RWPE2 (cell line): Measurements from ENCODE around the gene GPR173.

Experiments
- ATAC-seq: fragments of 200-7000 bp; cut with Tn5 transposase; 3 replicates; pipeline ENCODE4 v1.9.1; 2021; ENCODE audit warnings: low read depth
- DNase-seq: peaks from one replicate; pipeline ENCODE4 v3.0.0-alpha.2; 2020; ENCODE audit warnings: low spot score
- H3K27ac ChIP-seq: fragments of 450-650 bp; 2 replicates; pipeline ENCODE4 v1.5.1; 2017; ENCODE audit warnings: mild to moderate bottlenecking; ENCODE audit not compliant: poor library complexity, severe bottlenecking
- H3K27me3 ChIP-seq: fragments of 250-450 bp; sonication (Bioruptor Pico); 2 replicates; pipeline ENCODE4 v1.5.1; 2021; ENCODE audit warnings: mild to moderate bottlenecking, moderate library complexity; ENCODE audit not compliant: insufficient read depth, poor library complexity, severe bottlenecking
- H3K36me3 ChIP-seq: fragments of 250-450 bp; sonication (Bioruptor Pico); 2 replicates; pipeline ENCODE4 v1.5.1; 2020; ENCODE audit warnings: low read depth, mild to moderate bottlenecking, moderate library complexity
- H3K4me1 ChIP-seq: fragments of 250-450 bp; sonication (Bioruptor Pico); 2 replicates; pipeline ENCODE4 v1.5.1; 2021; ENCODE audit warnings: mild to moderate bottlenecking, moderate library complexity; ENCODE audit not compliant: insufficient read depth, poor library complexity, severe bottlenecking
- H3K4me3 ChIP-seq: fragments of 250-450 bp; sonication (Bioruptor Pico); 2 replicates; pipeline ENCODE4 v1.5.1; 2021; ENCODE audit warnings: mild to moderate bottlenecking, moderate library complexity; ENCODE audit not compliant: severe bottlenecking
- H3K9me3 ChIP-seq: fragments of 250-450 bp; sonication (Bioruptor Pico); 2 replicates; pipeline ENCODE4 v1.5.1; 2021; ENCODE audit warnings: mild to moderate bottlenecking, moderate library complexity; ENCODE audit not compliant: severe bottlenecking
- CTCF ChIP-seq: fragments of 450-650 bp; IDR thresholded peaks from one replicate; pipeline ENCODE4 v1.5.1; 2017; ENCODE audit warnings: mild to moderate bottlenecking, moderate library complexity; ENCODE audit not compliant: poor library complexity, severe bottlenecking

GPR173 gene

DNA sequence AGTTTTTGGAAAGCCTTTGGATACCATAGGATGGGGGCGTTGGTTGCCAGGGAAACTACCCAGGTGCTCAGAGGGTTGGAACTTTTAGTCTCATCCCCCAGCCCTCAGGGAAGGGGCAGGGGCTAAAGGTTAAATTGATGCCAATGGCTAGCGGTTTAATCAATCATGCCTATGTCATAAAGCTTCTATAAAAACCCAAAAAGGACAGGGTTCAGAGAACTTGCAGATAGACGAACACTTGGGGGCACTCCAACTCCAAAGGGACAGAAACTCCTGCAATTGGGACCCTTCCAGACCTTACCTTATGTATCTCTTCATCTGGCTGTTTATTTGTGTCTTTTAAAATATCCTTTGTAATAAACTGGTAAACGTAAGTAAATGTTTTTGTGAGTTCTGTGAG is 30.0 kb upstream of the GPR173 start:
- Histone ChIP-seq H3K4me1 (no peaks in the 10 kb centered on the region), H3K9me3 (no peaks in the 10 kb centered on the region), H3K27me3 (no peaks in the 10 kb centered on the region), H3K27ac (no peak overlapping the region), H3K36me3 (no peaks in the 10 kb centered on the region), H3K4me3 (no peak overlapping the region)
- no peak for TF ChIP-seq CTCF
- ATAC-seq: no peak
- no peak for DNase-seq

GRCh38 chrX:53022381-53022780 is 26.2 kb upstream of the GPR173 start:
- no peaks in the 10 kb centered on the region for H3K27me3 ChIP-seq
- no peak overlapping the region for H3K4me3 ChIP-seq
- no peaks in the 10 kb centered on the region for H3K9me3 ChIP-seq
- H3K27ac ChIP-seq: no peak overlapping the region
- H3K4me1 ChIP-seq: no peaks in the 10 kb centered on the region
- H3K36me3 ChIP-seq: no peaks in the 10 kb centered on the region
- no peak for TF ChIP-seq CTCF
- no peak for ATAC-seq
- DNase-seq: no peak

- no peak overlapping the region for H3K27ac ChIP-seq
- H3K4me1 ChIP-seq: no peaks in the 10 kb centered on the region
- H3K36me3 ChIP-seq: no peaks in the 10 kb centered on the region
- ATAC-seq (no peak), DNase-seq (no peak)
- H3K27me3 ChIP-seq: no peaks in the 10 kb centered on the region
- TF ChIP-seq CTCF: no peak
- H3K9me3 ChIP-seq: no peaks in the 10 kb centered on the region
- no peak overlapping the region for H3K4me3 ChIP-seq
Observed at GRCh38 chrX:53028678-53029077, 19.9 kb upstream of the GPR173 start.

GRCh38 chrX:53031380-53031779 is 17.2 kb upstream of the GPR173 start:
- no peaks in the 10 kb centered on the region for H3K9me3 ChIP-seq
- no peak overlapping the region for H3K27ac ChIP-seq
- DNase-seq: no peak
- H3K4me1 ChIP-seq: no peaks in the 10 kb centered on the region
- no peak for TF ChIP-seq CTCF
- H3K27me3 ChIP-seq: no peaks in the 10 kb centered on the region
- ATAC-seq: no peak
- H3K36me3 ChIP-seq: no peaks in the 10 kb centered on the region
- no peak overlapping the region for H3K4me3 ChIP-seq

- DNase-seq: no peak
- no peaks in the 10 kb centered on the region for H3K27me3 ChIP-seq
- no peaks in the 10 kb centered on the region for H3K4me1 ChIP-seq
- no peak overlapping the region for H3K4me3 ChIP-seq
- no peaks in the 10 kb centered on the region for H3K36me3 ChIP-seq
- no peak for TF ChIP-seq CTCF
- no peaks in the 10 kb centered on the region for H3K9me3 ChIP-seq
- H3K27ac ChIP-seq: no peak overlapping the region
- no peak for ATAC-seq
Observed at GRCh38 chrX:53036149-53036548, 12.4 kb upstream of the GPR173 start.
